Measurements from ENCODE around the gene OR7G3.

DNA sequence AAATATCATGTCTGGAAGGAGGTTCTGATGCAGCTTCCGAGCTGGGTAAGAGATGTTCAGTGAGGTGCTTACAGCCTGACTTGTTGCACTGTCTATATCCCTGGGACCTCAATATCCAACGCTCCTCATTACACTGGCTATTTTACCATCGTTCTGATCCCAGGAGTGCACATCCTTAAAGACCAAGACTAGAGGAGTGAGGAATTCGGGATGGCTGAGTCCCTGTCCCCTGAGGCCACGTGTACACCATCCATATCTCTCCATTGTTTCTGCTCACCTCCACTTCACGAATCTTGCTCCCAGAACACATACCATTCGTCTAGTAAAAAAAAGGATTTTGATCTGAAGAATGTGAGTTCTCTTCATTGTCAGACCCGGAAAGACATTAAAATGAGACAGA is 19.4 kb downstream of the OR7G3 start, which contains the start of gene OR7G2:
- TF ChIP-seq, protein P1, sequence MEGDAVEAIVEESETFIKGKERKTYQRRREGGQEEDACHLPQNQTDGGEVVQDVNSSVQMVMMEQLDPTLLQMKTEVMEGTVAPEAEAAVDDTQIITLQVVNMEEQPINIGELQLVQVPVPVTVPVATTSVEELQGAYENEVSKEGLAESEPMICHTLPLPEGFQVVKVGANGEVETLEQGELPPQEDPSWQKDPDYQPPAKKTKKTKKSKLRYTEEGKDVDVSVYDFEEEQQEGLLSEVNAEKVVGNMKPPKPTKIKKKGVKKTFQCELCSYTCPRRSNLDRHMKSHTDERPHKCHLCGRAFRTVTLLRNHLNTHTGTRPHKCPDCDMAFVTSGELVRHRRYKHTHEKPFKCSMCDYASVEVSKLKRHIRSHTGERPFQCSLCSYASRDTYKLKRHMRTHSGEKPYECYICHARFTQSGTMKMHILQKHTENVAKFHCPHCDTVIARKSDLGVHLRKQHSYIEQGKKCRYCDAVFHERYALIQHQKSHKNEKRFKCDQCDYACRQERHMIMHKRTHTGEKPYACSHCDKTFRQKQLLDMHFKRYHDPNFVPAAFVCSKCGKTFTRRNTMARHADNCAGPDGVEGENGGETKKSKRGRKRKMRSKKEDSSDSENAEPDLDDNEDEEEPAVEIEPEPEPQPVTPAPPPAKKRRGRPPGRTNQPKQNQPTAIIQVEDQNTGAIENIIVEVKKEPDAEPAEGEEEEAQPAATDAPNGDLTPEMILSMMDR (IDR thresholded peaks at IDR 0.05) = no peak
- TF ChIP-seq POLR2A (IDR thresholded peaks at IDR 0.05) (no peak), EP300 (IDR thresholded peaks at IDR 0.05) (no peak)
